VCaP (cell line): ENCODE measurements around the gene PPIL4.

ENCODE experiments used
- H3K27ac ChIP-seq: fragments of 450-650 bp; 2 replicates; pipeline ENCODE4 v1.5.1; 2017
- TF ChIP-seq, protein P1 (sequence below): fragments of 450-650 bp; conservative IDR thresholded peaks from 2 replicates; pipeline ENCODE4 v1.5.1; 2017; ENCODE audit warnings: mild to moderate bottlenecking, moderate library complexity

The PPIL4 gene

DNA sequence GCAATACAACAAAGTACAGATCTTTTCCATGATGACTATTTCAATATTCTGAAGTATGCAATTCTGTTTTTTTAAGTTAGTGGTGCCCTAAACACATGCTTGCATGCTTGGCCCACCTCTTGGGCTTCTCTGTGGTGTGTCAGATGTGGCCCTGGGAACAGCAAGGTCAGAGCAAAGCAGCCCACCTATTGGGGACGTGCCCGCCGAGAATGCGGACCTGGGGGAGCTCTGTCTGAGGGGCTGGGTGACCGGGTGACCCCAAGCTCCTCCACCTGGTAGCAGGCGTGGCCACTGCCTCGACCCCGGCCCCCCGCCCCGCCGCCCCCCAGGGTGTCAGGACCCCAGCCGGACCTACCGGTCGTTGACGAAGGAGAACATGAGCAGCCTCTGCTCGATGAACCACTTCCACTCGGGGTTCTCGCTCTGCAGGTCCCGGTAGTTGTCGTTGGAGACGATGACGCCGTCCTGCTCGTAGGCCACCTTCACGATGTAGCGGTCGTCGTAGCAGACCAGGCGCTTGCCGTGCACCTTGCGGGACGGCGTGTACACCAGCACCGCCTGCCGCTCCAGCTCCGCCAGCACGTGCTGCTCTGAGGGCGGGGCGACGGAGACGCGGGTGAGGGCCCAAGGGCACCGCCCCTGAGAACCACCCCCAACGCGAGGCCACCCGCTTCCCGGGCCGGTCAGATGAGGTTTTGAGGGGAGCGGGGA lies 89.4 kb downstream of the PPIL4 start:
- H3K27ac ChIP-seq = no peak overlapping the region; the same call in 1 of the 2 replicates
- TF ChIP-seq, protein P1, sequence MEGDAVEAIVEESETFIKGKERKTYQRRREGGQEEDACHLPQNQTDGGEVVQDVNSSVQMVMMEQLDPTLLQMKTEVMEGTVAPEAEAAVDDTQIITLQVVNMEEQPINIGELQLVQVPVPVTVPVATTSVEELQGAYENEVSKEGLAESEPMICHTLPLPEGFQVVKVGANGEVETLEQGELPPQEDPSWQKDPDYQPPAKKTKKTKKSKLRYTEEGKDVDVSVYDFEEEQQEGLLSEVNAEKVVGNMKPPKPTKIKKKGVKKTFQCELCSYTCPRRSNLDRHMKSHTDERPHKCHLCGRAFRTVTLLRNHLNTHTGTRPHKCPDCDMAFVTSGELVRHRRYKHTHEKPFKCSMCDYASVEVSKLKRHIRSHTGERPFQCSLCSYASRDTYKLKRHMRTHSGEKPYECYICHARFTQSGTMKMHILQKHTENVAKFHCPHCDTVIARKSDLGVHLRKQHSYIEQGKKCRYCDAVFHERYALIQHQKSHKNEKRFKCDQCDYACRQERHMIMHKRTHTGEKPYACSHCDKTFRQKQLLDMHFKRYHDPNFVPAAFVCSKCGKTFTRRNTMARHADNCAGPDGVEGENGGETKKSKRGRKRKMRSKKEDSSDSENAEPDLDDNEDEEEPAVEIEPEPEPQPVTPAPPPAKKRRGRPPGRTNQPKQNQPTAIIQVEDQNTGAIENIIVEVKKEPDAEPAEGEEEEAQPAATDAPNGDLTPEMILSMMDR = no peak

DNA sequence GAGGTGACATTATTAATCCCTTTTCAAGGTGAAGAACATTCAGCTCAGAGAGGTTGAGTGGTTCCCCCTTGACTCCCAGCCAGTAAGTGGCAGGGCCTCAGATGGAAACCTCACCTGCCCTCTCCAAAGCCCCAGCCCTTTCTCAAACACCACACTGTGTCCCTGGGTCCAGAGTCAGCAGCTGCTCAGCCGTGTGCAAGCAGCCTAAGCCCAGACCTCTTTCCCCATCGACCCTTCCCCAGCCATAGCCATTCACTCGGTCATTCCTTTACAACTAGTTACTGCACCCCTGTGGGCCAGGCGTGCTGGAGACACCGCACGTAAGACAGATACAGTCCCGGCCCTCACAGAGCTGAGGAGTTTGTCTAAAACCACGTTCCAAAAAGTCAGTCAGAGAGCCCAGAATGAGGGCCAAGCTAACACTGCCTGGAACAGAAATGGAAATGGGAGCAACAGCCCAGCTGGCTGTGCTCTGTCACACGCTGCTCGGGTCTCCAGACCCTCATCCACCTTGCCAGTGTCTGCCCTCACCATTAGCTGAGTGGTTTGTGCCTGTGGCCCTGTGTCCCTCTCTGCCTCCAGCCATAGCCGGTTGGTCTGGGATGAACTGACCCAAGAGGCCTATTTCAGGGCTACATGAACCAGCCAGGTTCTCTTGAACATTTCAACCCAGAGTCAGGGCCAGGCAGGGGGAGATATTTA lies 90.7 kb downstream of the PPIL4 start:
- TF ChIP-seq, protein P1 = no peak
- H3K27ac ChIP-seq = peak overlapping the region; percentile 79
